Hippocampal formation (tissue), 2 donors: ENCODE data around the gene EFCAB13.

ENCODE experiments used
- DNase-seq, 2 donors: peaks; one replicate each; lab custom pipeline; 2025; lab: John Stamatoyannopoulos, UW

Gene EFCAB13

DNA sequence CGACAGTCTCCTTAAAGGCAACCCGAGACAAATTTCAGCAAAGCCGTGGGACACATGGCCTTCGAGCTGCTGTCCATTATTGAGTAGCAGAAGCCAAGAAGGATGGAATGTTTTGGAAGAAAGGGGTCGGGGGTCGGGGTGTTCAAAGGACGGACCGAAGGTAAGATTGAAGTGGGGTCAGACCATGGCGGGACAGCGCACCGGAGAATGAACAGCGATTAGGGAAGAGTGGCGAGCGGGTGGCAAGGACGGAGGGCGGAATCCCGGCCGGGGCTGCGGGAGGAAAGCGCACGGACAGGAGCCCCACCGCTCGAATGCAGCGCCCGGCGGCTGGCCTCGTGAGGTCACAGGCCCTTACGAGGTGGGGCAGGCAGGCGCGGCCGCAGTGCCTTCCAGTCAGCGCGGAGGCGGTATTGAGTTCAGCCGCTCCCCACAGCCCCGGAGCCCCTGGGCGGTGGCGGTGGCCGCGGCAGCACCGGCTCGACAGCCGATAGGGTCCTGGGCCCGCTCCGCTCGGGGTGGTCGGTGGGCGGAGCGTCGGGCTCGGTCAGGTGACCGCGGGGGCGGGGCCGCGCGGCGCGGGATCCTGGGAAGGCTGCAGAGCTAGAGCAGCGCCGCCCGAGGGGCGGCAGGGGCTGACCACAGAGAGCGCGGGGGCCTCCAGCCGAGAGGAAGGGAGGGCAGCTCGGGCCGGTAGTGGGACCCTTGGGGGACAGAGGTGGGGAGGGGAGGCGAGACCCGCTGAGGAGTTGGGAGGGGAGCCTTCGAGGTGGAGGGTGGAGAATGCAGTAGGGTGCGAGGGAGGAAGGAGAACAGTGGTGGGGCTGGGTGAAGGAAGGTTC lies at the start of gene EFCAB13:
Gene EFCAB13 (plus strand): TSS at position 574 of the 842 bp plus-strand sequence. CDS start 4,399 bp downstream, outside the sequence.
- peak in 1 of 2 donors; percentile 40 for DNase-seq

DNA sequence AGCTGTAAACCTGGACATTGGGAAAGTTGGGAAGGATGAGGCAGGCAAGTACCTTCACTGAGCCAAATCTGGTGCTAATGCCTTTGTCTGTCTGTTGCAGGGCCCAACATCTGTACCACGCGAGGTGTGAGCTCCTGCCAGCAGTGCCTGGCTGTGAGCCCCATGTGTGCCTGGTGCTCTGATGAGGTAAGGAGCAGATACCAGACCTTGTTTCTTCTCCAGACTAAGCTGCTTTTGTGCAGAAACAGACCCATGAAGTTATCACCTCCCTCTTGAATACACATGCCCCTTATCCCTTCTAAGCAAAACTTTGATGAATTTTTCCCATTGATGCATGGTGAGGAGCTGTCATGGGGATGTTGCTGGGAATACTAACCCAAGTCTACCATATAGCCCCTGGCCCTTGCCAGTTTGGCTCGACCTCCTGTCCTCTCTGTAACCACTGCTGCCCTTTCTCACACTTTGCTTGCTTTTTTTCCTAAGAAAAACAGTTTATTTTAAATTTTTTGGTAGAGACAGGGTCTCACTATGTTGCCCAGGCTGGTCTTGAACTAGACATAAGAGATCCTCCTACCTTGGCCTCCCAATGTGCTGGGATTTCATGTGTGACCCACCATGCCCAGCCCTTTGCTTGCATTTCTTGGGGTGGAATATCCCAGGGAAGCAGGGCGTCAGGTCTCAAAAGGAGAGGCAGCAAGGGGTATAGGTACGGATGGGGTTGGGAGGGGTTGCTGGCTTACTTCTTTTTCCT lies 49.3 kb upstream of the EFCAB13 start:
- DNase-seq: no peak

DNA sequence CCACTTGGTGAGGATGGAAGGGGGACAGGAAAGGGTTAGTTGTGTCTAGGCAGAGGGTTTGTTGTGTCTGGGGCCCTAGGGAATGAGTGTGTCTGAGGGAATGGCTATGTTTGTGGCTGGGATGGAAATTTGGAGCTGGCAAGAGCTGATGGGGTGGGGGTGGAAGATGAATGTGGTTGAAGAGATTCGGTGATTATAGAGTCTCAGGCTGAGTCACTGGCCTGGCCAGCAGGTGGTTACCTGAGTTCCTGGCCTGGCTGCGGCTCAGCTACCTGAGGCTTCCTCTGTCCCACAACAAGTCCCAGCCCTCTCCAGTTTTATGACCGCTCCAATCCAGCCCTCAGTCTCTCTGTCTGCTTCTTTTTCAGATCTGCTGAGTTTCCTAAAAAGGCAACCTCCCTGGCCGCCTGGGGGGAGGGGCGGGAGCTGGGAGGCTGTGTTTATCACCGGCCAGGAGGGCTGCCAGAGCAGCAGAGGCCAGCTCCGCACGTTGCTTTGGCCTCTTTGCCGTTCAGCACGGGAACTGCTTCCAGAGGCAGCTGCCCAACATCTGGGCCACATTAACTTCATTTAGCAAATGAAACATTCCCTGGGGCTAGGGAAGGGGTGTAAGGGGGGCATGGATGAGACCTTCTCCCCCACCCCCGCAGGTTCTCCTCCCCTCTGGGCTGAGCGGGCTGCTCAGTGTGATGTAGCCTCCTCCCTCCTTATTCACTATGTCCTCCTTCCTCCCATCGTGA lies 48.3 kb upstream of the EFCAB13 start:
- DNase-seq: no peak

GRCh38 chr17:47276444-47276843 lies 47.3 kb upstream of the EFCAB13 start:
- DNase-seq: no peak

DNA sequence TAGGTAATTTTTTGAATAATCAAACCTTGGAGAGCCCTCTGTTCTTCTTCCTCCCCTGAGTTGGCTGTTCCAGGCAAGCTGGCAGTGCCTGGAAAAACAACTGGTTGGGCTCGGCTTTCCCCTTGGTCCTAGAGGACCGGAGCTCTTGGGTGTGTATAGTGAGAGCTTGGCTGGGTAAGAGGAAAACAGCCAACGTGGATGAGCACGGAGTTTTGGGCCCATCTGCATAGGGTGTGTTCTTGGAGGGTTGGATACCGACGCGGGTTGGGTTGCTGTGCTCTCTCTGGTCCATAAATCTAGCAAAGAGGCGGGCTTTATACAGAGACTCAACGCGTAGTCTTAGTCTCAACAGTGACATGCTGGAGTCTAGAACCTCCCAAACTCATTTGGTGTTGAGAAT lies 46.9 kb upstream of the EFCAB13 start:
- DNase-seq: no peak

GRCh38 chr17:47277921-47278320 lies 45.8 kb upstream of the EFCAB13 start:
- no peak for DNase-seq

- DNase-seq: no peak
Measured at GRCh38 chr17:47278561-47278960, 45.2 kb upstream of the EFCAB13 start.

DNA sequence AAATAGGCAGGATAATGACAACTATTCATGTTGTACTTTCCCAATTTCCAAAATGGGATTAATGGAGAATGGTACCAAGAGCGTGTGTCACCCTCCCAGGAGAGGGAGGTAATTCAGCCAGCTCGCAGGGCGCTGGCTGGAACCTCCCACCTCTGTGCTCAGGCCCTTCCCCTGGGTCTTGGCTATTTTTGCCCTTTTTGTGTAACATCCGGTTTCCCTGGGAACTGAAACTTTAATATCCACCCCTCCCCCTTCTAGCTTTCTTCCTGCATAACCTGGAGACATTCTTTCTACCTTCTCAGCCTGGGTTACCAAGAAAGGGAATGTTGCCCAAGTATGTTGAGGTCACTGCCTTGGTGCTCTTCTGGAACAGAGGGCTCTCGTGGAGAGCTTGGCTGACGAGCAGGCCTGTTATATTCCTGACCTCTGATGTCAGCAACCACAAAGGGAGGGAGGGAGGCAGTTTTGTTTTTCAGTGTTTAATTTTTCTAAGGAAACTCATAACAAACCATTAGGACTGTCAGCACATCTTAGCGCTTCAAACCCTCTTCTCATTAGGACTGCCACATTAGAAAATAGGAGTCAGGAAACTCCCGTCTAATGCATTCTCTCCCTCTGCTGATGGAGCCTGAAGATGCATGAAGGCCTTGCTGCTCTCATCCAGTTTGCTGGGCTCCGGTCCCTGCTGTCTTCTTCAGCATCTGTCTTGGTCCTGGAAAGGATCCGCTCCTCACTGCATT lies 44.5 kb upstream of the EFCAB13 start:
- DNase-seq: no peak

DNA sequence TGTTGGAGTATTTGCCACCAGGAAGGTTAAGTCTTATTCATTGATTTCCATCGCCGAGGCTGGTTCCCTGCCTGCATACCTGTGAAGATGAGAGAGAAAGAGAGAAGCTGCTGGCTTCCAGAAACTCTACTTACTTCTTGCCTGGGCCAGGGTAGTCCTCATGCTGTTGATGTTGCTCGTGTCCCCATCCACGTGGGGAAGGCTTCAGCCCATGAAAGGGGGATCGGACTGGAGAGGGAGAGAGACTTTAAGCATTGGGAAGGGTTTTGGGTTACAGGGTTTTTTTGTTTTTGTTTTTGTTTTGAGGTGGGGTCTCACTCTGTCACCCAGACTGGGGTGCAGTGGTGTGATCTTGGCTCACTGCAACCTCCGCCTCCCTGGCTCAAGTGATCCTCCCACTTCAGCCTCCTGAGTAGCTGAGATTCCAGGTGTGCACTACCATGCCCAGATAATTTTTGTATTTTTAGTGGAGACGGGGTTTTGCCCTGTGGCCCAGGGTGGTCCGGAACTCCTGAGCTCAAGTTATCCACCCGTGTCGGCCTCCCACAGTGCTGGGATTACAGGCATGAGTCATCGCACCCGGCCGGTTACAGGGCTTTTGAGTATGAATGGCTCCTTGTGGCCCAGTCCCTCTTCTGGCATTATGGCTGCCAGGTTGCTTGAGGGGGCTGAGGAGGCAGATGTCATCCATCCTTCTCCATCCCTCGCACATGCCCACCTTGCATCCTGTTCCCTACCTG lies 43.5 kb upstream of the EFCAB13 start:
- DNase-seq: no peak

DNA sequence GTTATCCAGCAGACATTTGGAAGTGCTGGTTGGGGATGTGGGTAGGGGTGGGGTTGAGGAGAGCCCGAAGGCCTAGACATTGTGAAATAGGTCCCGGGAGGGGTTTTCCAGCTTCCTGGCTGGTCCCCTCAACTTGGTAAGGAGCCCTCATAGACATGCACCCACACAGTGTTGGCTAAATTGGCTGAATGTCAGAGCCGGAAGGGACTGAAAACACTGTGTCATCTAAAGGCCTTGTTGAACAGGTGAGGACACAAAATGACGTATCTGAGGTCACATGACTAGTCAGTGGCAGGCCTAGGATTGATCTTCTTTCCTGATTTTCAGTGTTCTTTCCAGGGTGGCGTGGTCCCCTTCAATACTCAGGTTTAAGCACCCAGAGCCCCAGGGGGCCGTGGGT lies 42.5 kb upstream of the EFCAB13 start:
- no peak for DNase-seq

DNA sequence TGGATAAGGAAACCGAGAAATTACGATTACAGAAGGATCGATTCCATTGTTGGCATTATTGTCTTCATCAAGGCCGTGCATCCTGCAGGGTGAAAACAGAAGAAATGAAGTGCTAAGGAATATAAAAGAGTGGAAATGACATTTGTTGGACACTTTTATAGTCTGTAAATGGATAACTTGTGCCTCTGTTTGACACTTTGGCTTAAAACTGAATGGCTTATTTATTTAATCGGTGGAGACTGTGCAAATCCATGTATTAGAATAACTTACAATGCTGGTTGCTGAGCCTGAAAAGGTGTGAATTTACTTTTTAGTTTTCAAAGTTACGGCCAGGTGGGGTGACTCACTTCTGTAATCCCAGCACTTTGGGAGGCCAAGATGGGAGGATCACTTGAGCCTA lies 38.8 kb upstream of the EFCAB13 start:
- no peak for DNase-seq

- DNase-seq: no peak
Measured at GRCh38 chr17:47286198-47286914, 37.4 kb upstream of the EFCAB13 start.

GRCh38 chr17:47287068-47287467 lies 36.7 kb upstream of the EFCAB13 start:
- DNase-seq: no peak

DNA sequence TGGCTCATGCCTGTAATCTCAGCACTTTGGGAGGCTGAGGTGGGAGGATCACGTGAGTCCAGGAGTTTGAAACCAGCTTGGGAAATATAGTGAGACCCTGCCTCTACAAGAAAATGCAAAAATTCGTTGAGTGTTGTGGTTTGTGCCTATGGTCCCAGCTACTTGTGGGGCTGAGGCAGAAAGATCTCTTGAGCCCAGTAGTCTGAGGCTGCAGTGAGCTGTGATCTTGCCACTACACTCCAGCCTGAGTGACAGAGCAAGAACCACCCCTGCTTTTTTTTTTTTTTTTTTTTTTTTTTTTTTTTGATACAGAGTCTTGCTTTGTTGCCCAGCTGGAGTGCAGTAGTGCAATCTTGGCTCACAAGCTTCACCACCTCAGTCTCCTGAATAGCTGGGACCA lies 36.1 kb upstream of the EFCAB13 start:
- DNase-seq: no peak

- no peak for DNase-seq
Measured at GRCh38 chr17:47288531-47289116, 35.1 kb upstream of the EFCAB13 start.

GRCh38 chr17:47289302-47289701 lies 34.5 kb upstream of the EFCAB13 start:
- no peak for DNase-seq

GRCh38 chr17:47290870-47291241 lies 32.9 kb upstream of the EFCAB13 start:
- no peak for DNase-seq

GRCh38 chr17:47291242-47291873 lies 32.4 kb upstream of the EFCAB13 start:
- no peak for DNase-seq

DNA sequence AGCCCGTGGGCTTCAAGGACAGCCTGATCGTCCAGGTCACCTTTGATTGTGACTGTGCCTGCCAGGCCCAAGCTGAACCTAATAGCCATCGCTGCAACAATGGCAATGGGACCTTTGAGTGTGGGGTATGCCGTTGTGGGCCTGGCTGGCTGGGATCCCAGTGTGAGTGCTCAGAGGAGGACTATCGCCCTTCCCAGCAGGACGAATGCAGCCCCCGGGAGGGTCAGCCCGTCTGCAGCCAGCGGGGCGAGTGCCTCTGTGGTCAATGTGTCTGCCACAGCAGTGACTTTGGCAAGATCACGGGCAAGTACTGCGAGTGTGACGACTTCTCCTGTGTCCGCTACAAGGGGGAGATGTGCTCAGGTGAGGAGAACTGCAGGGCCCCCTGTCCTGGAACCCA lies 31.5 kb upstream of the EFCAB13 start:
- no peak for DNase-seq
